Upper lobe of left lung (tissue), 6 donors: Measurements from ENCODE around the gene BMPR1B. TPM values are rescaled to one million over a fixed set of nuclear protein-coding genes. Genes with fewer than 3 reads are reported as not detected.

ENCODE experiments used
- ATAC-seq, 2 donors: fragments of 200-7000 bp; cut with Tn5 transposase; one replicate each; pipeline ENCODE4 v1.9.1; 2022; ENCODE audit warnings: mild to moderate bottlenecking in 2 of 2, moderate library complexity in 2 of 2; ENCODE audit not compliant: low FRiP score in 2 of 2
- DNase-seq, 2 donors: peaks; one replicate each; pipeline ENCODE4 v3.0.0-alpha.2; 2019 to 2020
- H3K27ac ChIP-seq, 4 donors: fragments of 200-600 bp; sonication (generic); one replicate each; pipeline ENCODE4 v1.5.1; 2016 to 2019
- H3K27me3 ChIP-seq, 4 donors: fragments of 200-600 bp; sonication (generic); one replicate each; pipeline ENCODE4 v1.5.1; 2017 to 2019
- H3K36me3 ChIP-seq, 4 donors: fragments of 200-600 bp; sonication (generic); one replicate each; pipeline ENCODE4 v1.5.1; 2016 to 2019
- H3K4me1 ChIP-seq, 4 donors: fragments of 200-600 bp; sonication (generic); one replicate each; pipeline ENCODE4 v1.5.1; 2018 to 2019
- H3K4me3 ChIP-seq, 4 donors: fragments of 200-600 bp; sonication (generic); one replicate each; pipeline ENCODE4 v1.5.1; 2017 to 2019; ENCODE audit warnings: mild to moderate bottlenecking in 2 of 4, moderate library complexity in 1 of 4
- H3K9me3 ChIP-seq, 4 donors: fragments of 200-600 bp; sonication (generic); one replicate each; pipeline ENCODE4 v1.5.1; 2018 to 2019
- EP300 ChIP-seq, 4 donors: sonication (generic); formaldehyde crosslinking; IDR thresholded peaks; one replicate each; pipeline ENCODE4 v1.5.1; 2017; ENCODE audit warnings: antibody characterized with exemption in 4 of 4, control low read depth in 2 of 4
- POLR2A ChIP-seq, 4 donors: fragments of 450-650 bp; IDR thresholded peaks; one replicate each; pipeline ENCODE4 v1.5.1; 2016 to 2017; ENCODE audit warnings: antibody characterized with exemption in 4 of 4, mild to moderate bottlenecking in 2 of 4
- POLR2AphosphoS5 ChIP-seq, 2 donors: sonication (generic); formaldehyde crosslinking; IDR thresholded peaks; one replicate each; pipeline ENCODE4 v1.5.1; 2017; ENCODE audit warnings: antibody characterized with exemption in 2 of 2
- WGBS, 2 donors: methylation state at CpG; one replicate each; pipeline ENCODE4 v1.1.5; 2017 to 2018; 5-methylcytosine and 5-hydroxymethylcytosine counted together
- total RNA-seq, 6 donors: library from RNA; depleted of rRNA in 4 of 6; stranded (reverse); fragments of >200 nt in 4 of 6; gene quantifications; one replicate each; pipeline versions ENCODE4 v1.1.0 to v1.2.1, GENCODE V29; 2016 to 2021
- TF ChIP-seq, protein P1 (sequence below), 6 experiments: fragments of 450-650 bp in 4 of 6; fragments of 200-600 bp in 2 of 6; sonication (generic) in 2 of 6; IDR thresholded peaks; one replicate each; pipeline ENCODE4 v1.5.1; 2016 to 2019; ENCODE audit warnings: antibody characterized with exemption in 6 of 6
- donor health status: DM: no; HTN: no; CAD: no; lungs with moderate emphysema.
- donor health status: DM: no; HTN: yes; CAD: no; lungs with severe emphysema.

The BMPR1B gene
- total RNA-seq: 1 to 10 TPM in 5 of 6 donors, under 1 TPM in 1; 0.78 to 7.7 (median 3.5) TPM

DNA sequence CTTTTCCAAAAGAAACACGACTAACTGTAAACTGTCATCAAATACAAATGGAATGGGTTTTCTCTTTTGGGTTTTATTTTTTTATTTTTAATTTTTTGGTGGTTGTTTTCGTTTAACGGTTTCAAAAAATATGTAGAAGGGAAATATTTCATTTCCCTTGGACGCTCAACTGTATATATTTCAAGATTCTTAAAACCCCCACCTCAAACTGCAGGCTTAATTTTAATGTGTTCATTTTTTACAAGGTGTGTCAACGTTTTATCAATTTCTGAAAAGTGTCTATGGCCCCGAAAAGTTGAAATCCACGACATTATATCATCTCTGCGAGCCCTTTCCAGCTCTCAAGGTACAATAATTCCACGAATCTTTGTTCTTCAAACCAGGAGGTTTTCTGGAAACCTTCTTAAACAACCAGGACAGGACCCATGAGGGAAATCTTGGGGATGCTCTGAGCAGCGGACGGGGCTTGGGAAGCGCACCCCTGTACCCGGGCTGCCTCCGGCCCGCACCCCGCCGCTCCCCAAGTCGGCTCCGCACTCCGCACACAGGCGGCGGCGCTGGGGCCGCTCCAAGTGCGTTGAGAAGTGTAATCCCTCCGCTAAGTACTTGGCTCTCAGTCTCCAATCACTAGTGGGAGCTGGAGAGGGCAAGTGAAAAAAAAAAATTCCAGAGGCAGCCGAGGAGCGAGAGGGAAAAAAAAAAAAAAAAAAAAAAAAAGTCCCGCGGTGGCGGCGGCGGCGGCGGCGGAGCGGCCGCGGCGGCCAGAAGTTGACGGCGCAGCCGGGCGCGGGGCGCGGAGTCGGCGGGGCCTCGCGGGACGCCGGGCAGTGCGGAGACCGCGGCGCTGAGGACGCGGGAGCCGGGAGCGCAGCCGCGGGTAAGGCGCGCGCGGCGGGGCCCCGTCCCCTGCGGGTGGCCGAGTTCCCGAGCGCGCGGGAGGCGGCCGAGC, at the start of gene BMPR1B:
Gene BMPR1B, plus strand, starts transcription at position 764 of the 949 bp plus-strand sequence. CDS start 346,470 bp downstream, outside the sequence.
- Histone ChIP-seq H3K4me1 (peaks cover 3 to 18% (median 6%) of the 10 kb centered on the region in 4 donors), H3K27me3 (peaks cover 0 to 13% (median 4%) of the 10 kb centered on the region in 4 donors), H3K9me3 (no peaks in the 10 kb centered on the region), H3K27ac (peak within 1 kb of the TSS in 2 of 4 donors; percentile 7 to 75), H3K36me3 (no peaks in the 10 kb centered on the region), H3K4me3 (peak within 1 kb of the TSS; percentile 27 to 56 (median 54))
- WGBS, 2 donors: 3 to 7% methylated on average over 56 to 59 of the region's 77 CpGs
- TF ChIP-seq POLR2AphosphoS5 (IDR thresholded peaks at IDR 0.05) (no peak), POLR2A (IDR thresholded peaks at IDR 0.05) (no peak), EP300 (IDR thresholded peaks at IDR 0.05) (no peak)
- TF ChIP-seq, protein P1, sequence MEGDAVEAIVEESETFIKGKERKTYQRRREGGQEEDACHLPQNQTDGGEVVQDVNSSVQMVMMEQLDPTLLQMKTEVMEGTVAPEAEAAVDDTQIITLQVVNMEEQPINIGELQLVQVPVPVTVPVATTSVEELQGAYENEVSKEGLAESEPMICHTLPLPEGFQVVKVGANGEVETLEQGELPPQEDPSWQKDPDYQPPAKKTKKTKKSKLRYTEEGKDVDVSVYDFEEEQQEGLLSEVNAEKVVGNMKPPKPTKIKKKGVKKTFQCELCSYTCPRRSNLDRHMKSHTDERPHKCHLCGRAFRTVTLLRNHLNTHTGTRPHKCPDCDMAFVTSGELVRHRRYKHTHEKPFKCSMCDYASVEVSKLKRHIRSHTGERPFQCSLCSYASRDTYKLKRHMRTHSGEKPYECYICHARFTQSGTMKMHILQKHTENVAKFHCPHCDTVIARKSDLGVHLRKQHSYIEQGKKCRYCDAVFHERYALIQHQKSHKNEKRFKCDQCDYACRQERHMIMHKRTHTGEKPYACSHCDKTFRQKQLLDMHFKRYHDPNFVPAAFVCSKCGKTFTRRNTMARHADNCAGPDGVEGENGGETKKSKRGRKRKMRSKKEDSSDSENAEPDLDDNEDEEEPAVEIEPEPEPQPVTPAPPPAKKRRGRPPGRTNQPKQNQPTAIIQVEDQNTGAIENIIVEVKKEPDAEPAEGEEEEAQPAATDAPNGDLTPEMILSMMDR (IDR thresholded peaks at IDR 0.05): no peak
- DNase-seq: peak in 1 of 2 donors; percentile 85
- ATAC-seq: peak; percentile 52 to 64

DNA sequence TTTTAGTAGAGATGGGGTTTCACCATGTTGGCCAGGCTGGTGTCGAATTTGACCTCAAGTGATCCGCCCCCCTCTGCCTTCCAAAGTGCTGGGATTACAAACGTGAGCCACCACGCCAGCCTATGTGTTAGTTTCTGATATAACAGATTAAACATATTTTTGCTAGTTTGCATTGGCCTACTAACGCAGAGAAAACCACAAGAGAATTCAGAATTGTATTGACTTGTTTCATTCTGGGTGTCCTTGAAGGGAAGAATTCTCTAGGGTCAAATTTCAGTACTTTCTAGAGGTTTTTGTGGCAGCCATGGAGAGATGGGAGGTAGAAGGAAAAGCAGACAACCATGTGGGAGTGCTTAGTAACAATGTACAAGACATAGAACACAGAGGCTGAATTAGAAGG, 46.1 kb upstream of the BMPR1B start:
- H3K27me3 ChIP-seq: no peaks in the 10 kb centered on the region
- 64 to 93% methylated on average over 5 of the region's 5 CpGs for WGBS, 2 donors
- no peak overlapping the region for H3K4me3 ChIP-seq
- TF ChIP-seq, protein P1 (IDR thresholded peaks at IDR 0.05): no peak
- TF ChIP-seq EP300 (IDR thresholded peaks at IDR 0.05): no peak
- TF ChIP-seq POLR2AphosphoS5 (IDR thresholded peaks at IDR 0.05): no peak
- no peak for TF ChIP-seq POLR2A (IDR thresholded peaks at IDR 0.05)
- no peak overlapping the region for H3K27ac ChIP-seq
- H3K36me3 ChIP-seq: no peaks in the 10 kb centered on the region
- DNase-seq (no peak), ATAC-seq (no peak)
- no peaks in the 10 kb centered on the region for H3K9me3 ChIP-seq
- no peaks in the 10 kb centered on the region for H3K4me1 ChIP-seq

DNA sequence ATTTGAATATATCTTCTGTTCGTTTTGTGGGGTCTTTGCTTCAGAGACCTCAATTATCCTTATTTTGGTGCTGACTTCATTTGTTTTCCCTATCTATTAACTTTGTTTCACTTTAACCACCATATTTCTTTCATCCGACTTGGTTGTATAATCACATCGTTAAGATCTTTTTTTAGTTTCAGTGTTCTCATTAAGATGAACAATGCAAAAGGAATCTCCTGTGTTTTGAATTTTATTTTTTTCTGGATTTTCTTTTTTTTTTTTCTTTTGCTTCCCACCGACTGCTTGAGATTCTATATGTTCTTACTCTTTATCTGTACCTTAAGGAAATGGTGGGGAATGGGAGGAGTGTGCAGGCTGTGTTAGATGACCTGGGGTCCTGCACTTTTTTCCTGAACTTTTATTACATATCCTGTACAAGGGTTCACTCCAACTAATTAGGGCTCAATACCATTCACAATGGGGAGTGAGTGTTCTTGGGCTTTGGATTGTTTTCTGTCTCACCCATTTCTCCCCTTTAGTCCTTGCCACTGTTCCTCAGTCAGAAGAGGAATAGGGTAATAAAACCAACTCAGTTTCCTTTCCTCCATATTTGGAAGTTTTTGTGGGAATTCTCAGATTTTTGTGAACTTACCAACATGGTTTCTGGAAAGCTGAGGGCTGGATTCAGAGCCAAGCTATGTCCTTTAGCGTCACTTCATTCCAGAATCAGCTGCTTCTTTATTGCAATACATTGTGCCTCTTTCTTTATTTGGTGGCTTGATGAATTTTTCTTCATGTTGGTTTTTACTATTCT, 43.2 kb upstream of the BMPR1B start:
- H3K4me1 ChIP-seq: no peaks in the 10 kb centered on the region
- TF ChIP-seq POLR2A (IDR thresholded peaks at IDR 0.05) (no peak), POLR2AphosphoS5 (IDR thresholded peaks at IDR 0.05) (no peak), EP300 (IDR thresholded peaks at IDR 0.05) (no peak)
- TF ChIP-seq, protein P1 (IDR thresholded peaks at IDR 0.05): no peak
- H3K9me3 ChIP-seq: no peaks in the 10 kb centered on the region
- no peak overlapping the region for H3K27ac ChIP-seq
- ATAC-seq (no peak), DNase-seq (no peak)
- no peaks in the 10 kb centered on the region for H3K27me3 ChIP-seq
- H3K36me3 ChIP-seq: no peaks in the 10 kb centered on the region
- no peak overlapping the region for H3K4me3 ChIP-seq
- WGBS, 2 donors: 78 to 79% methylated on average over 5 of the region's 5 CpGs

DNA sequence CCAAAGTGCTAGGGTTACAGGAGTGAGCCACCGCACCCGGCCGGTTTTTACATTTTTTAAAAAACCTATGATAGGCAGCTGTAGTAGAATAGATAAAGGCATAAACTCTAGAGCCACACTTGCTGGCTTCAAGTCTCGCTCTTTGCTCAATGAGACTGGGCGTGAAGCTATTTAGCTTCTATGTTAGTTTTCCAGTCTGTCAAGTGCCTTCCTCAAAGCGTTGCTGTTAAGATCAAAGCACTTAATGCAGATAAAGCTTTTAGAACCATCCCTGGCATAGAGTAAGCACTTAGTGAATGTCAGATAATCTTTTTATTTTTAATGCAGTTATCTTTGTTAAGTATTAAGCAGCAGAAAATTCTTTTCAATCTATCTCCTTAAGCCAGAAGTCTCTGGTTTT, 42.0 kb upstream of the BMPR1B start:
- 53 to 64% methylated on average over 6 of the region's 6 CpGs for WGBS, 2 donors
- no peaks in the 10 kb centered on the region for H3K27me3 ChIP-seq
- DNase-seq: no peak
- no peak overlapping the region for H3K27ac ChIP-seq
- TF ChIP-seq POLR2A (IDR thresholded peaks at IDR 0.05): no peak
- no peak for TF ChIP-seq POLR2AphosphoS5 (IDR thresholded peaks at IDR 0.05)
- TF ChIP-seq, protein P1 (IDR thresholded peaks at IDR 0.05): no peak
- no peak for TF ChIP-seq EP300 (IDR thresholded peaks at IDR 0.05)
- ATAC-seq: no peak
- H3K4me1 ChIP-seq: no peaks in the 10 kb centered on the region
- H3K9me3 ChIP-seq: no peaks in the 10 kb centered on the region
- no peak overlapping the region for H3K4me3 ChIP-seq
- no peaks in the 10 kb centered on the region for H3K36me3 ChIP-seq
